ENCODE results near the gene DLGAP4. TPM values are rescaled to one million over a fixed set of nuclear protein-coding genes. Genes with fewer than 3 reads are reported as not detected.

Gene DLGAP4
- total RNA-seq, 1 donor from 2014 or later, result 20.0 TPM

- DNase-seq (ENCODE audit: low spot score), result no peak
- ATAC-seq, result no peak
These were observed 134.4 kb downstream of the DLGAP4 start for GRCh38 chr20:36440370-36441026.

GRCh38 chr20:36441027-36441414, 134.9 kb downstream of the DLGAP4 start:
- no peak for ATAC-seq
- no peak for DNase-seq (ENCODE audit: low spot score)

- DNase-seq (ENCODE audit: low spot score), result no peak
- no peak for ATAC-seq
These were observed 135.3 kb downstream of the DLGAP4 start for GRCh38 chr20:36441416-36441815.

GRCh38 chr20:36445847-36446246, 139.7 kb downstream of the DLGAP4 start:
- ATAC-seq, result no peak
- DNase-seq (ENCODE audit: low spot score), result no peak

GRCh38 chr20:36446557-36446956, 140.4 kb downstream of the DLGAP4 start:
- ATAC-seq (no peak), DNase-seq (ENCODE audit: low spot score) (no peak)

- no peak for ATAC-seq
- no peak for DNase-seq (ENCODE audit: low spot score)
These were observed 141.0 kb downstream of the DLGAP4 start for GRCh38 chr20:36447101-36447500.

GRCh38 chr20:36449663-36450062, 143.5 kb downstream of the DLGAP4 start:
- DNase-seq (ENCODE audit: low spot score), result no peak
- no peak for ATAC-seq

- ATAC-seq (no peak), DNase-seq (ENCODE audit: low spot score) (no peak)
These were observed 148.2 kb downstream of the DLGAP4 start for GRCh38 chr20:36454332-36454697.

GRCh38 chr20:36454698-36455427, 148.7 kb downstream of the DLGAP4 start:
- peak; percentile 55 for DNase-seq (ENCODE audit: low spot score)
- peak; percentile 94 for ATAC-seq

- DNase-seq (ENCODE audit: low spot score), result no peak
- ATAC-seq, result no peak
These were observed 150.0 kb downstream of the DLGAP4 start for GRCh38 chr20:36455972-36456625.

- DNase-seq (ENCODE audit: low spot score), result peak; percentile 94
- peak; percentile 80 for ATAC-seq
These were observed 154.8 kb downstream of the DLGAP4 start for GRCh38 chr20:36460648-36461599.

- peak; percentile 69 for DNase-seq (ENCODE audit: low spot score)
- ATAC-seq, result no peak
These were observed 155.7 kb downstream of the DLGAP4 start for GRCh38 chr20:36461600-36462439.

- ATAC-seq (peak; percentile 11), DNase-seq (ENCODE audit: low spot score) (peak; percentile 57)
These were observed 156.5 kb downstream of the DLGAP4 start for GRCh38 chr20:36462440-36463211.

- DNase-seq (ENCODE audit: low spot score) (no peak), ATAC-seq (peak; percentile 39)
These were observed 157.3 kb downstream of the DLGAP4 start for GRCh38 chr20:36463212-36464061.

- DNase-seq (ENCODE audit: low spot score) (no peak), ATAC-seq (no peak)
These were observed 159.3 kb downstream of the DLGAP4 start for GRCh38 chr20:36465109-36466080.

- ATAC-seq (no peak), DNase-seq (ENCODE audit: low spot score) (no peak)
These were observed 159.9 kb downstream of the DLGAP4 start for GRCh38 chr20:36466089-36466488.

Data from left lobe of liver (tissue), 2 donors.